ENCODE results near the gene DPM1. TPM values are rescaled to one million over a fixed set of nuclear protein-coding genes. Genes with fewer than 3 reads are reported as not detected.

Gene DPM1
- total and polyA plus RNA-seq, 12 donors = 29.4 to 52.8 (median 48.0) TPM

DNA sequence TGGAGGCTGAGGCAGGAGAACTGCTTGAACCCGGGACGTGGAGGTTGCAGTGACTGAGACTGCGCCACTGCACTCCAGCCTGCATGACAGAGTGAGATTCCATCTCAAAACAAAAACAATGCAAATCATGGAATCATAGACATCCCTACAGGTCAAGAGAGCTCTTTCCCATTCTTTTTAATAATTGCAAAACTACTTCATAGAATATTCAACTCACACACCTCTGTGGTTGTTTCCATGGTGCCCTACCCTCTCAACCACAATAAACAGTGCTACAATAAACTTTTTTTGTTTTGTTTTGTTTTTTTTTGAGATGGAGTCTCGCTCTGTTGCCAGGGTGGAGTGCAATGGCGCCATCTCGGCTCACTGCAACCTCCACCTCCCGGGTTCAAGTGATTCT is 15.3 kb downstream of the DPM1 start:
- 95 to 96% methylated on average over 7 of the region's 7 CpGs for WGBS, 2 donors
- intact Hi-C loops (cut with DNase I) = no loop called here
- Histone ChIP-seq H3K27ac (no peak overlapping the region), H3K4me3 (no peak overlapping the region), H3K4me1 (peaks cover 0 to 5% (median 2%) of the 10 kb centered on the region in 9 donors), H3K36me3 (peaks cover 0 to 100% (median 68%) of the 10 kb centered on the region in 9 donors), H3K9me3 (no peaks in the 10 kb centered on the region), H3K27me3 (no peaks in the 10 kb centered on the region)
- TF ChIP-seq CTCF (IDR thresholded peaks at IDR 0.05) = no peak
- DNase-seq (no peak), ATAC-seq (no peak)

- TF ChIP-seq CTCF (IDR thresholded peaks at IDR 0.05) = no peak
- no peaks in the 10 kb centered on the region for H3K9me3 ChIP-seq
- WGBS, 2 donors = 90 to 93% methylated on average over 1 of the region's 1 CpG
- DNase-seq (no peak), ATAC-seq (no peak)
- no peaks in the 10 kb centered on the region for H3K27me3 ChIP-seq
- peaks cover 0 to 67% (median 35%) of the 10 kb centered on the region in 9 donors for H3K36me3 ChIP-seq
- no peak overlapping the region for H3K4me3 ChIP-seq
- no peak overlapping the region for H3K27ac ChIP-seq
- intact Hi-C loops (cut with DNase I) = loop anchor here in 1 of 10 donors (5.0 kb wide), 1 partner anchor 141 kb away; no protein-coding TSS in a partner anchor
- peaks cover 0 to 23% (median 13%) of the 10 kb centered on the region in 9 donors for H3K4me1 ChIP-seq
These were observed 24.7 kb downstream of the DPM1 start for GRCh38 chr20:50933589-50933988.

DNA sequence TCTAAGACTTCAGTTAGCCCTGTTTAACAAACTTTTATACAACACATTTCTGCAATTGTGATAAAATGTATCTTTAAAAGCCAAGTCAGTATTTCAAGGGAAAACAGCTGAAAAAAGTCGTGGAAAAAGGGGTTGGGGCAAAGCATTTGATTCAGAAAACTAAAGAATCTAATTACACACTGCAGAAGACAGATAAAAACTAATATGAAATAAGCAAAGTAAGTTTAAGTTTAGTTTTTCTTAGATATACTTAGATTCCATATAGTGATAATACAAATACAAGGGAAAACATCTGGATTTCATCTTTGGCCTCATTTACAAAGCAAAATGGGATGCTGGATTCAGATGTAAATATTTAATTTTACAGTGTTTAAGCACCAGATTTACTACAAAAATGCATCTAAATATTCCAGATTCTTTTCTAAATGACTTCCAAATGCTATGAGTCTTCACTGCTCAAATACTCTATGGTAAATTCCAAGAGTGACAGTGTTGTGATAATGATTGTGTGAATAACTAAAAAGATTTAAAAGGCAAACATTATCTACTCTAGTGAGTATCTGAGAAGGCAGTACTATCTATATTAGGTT is 25.5 kb downstream of the DPM1 start:
- peaks cover 0 to 67% (median 35%) of the 10 kb centered on the region in 9 donors for H3K36me3 ChIP-seq
- H3K27me3 ChIP-seq = no peaks in the 10 kb centered on the region
- H3K4me1 ChIP-seq = peaks cover 0 to 29% (median 21%) of the 10 kb centered on the region in 9 donors
- no peaks in the 10 kb centered on the region for H3K9me3 ChIP-seq
- no peak overlapping the region for H3K4me3 ChIP-seq
- H3K27ac ChIP-seq = peak overlapping the region in 2 of 10 donors; percentile 98 to 100
- ATAC-seq = no peak
- DNase-seq = no peak
- no peak for TF ChIP-seq CTCF (IDR thresholded peaks at IDR 0.05)
- intact Hi-C loops (cut with DNase I) = loop anchor here in 1 of 10 donors (5.0 kb wide), 1 partner anchor 140 kb away; no protein-coding TSS in a partner anchor
- 73 to 76% methylated on average over 1 of the region's 1 CpG for WGBS, 2 donors

- Histone ChIP-seq H3K4me1 (peaks cover 0 to 36% (median 29%) of the 10 kb centered on the region in 9 donors), H3K27me3 (no peaks in the 10 kb centered on the region), H3K9me3 (no peaks in the 10 kb centered on the region), H3K27ac (peak overlapping the region; percentile 95 to 100 (median 99)), H3K4me3 (peak overlapping the region; percentile 50 to 74 (median 64)), H3K36me3 (peaks cover 0 to 67% (median 35%) of the 10 kb centered on the region in 9 donors)
- 38 to 43% methylated on average over 6 of the region's 6 CpGs for WGBS, 2 donors
- intact Hi-C loops (cut with DNase I) = loop anchor here in 1 of 10 donors (5.0 kb wide), 1 partner anchor 140 kb away; no protein-coding TSS in a partner anchor
- DNase-seq (no peak), ATAC-seq (peak in 1 of 8 donors; percentile 0)
- TF ChIP-seq CTCF (IDR thresholded peaks at IDR 0.05) = no peak
These were observed 26.3 kb downstream of the DPM1 start for GRCh38 chr20:50932016-50932485.
